ENCODE measurements around the gene FHOD3. TPM values are rescaled to one million over a fixed set of nuclear protein-coding genes. Genes with fewer than 3 reads are reported as not detected.

FHOD3 gene
- total RNA-seq, 1 experiment from 2014 or later = 0.34 TPM

GRCh38 chr18:36766836-36767235, 469.3 kb downstream of the FHOD3 start:
- no peak overlapping the region for H3K4me3 ChIP-seq (ENCODE audit: low read depth, low read length, poor library complexity, severe bottlenecking)
- no TSS peak for BruUV-seq (replicated peaks)
- peaks cover 15% of the 10 kb centered on the region for H3K4me1 ChIP-seq (ENCODE audit: insufficient read depth, low read length, poor library complexity, severe bottlenecking)
- no peak for TF ChIP-seq EZH2 (IDR thresholded peaks at IDR 0.05; ENCODE audit: borderline replicate concordance, low read depth, low read length, poor library complexity, severe bottlenecking)
- TF ChIP-seq, protein P1, sequence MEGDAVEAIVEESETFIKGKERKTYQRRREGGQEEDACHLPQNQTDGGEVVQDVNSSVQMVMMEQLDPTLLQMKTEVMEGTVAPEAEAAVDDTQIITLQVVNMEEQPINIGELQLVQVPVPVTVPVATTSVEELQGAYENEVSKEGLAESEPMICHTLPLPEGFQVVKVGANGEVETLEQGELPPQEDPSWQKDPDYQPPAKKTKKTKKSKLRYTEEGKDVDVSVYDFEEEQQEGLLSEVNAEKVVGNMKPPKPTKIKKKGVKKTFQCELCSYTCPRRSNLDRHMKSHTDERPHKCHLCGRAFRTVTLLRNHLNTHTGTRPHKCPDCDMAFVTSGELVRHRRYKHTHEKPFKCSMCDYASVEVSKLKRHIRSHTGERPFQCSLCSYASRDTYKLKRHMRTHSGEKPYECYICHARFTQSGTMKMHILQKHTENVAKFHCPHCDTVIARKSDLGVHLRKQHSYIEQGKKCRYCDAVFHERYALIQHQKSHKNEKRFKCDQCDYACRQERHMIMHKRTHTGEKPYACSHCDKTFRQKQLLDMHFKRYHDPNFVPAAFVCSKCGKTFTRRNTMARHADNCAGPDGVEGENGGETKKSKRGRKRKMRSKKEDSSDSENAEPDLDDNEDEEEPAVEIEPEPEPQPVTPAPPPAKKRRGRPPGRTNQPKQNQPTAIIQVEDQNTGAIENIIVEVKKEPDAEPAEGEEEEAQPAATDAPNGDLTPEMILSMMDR (conservative IDR thresholded peaks at IDR 0.05; ENCODE audit: low read depth, low read length) = no peak
- H3K36me3 ChIP-seq (ENCODE audit: insufficient read depth, low read length, poor library complexity, severe bottlenecking) = no peaks in the 10 kb centered on the region
- H3K27me3 ChIP-seq (replicated peaks; ENCODE audit: insufficient read depth, low read depth, low read length, poor library complexity) = no peaks in the 10 kb centered on the region
- intact Hi-C loops (cut with micrococcal nuclease; ENCODE audit: unreplicated experiment) = no loop called here
- DNase-seq (ENCODE audit: low spot score) = peak; percentile 19
- no peaks in the 10 kb centered on the region for H3K9me3 ChIP-seq (ENCODE audit: low read depth, low read length, poor library complexity, severe bottlenecking)
- ChIA-PET POLR2A (ENCODE audit: low non-redundant PET) (no interaction called here), CTCF (no interaction called here)
- H3K27ac ChIP-seq (ENCODE audit: low read depth, low read length, poor library complexity, severe bottlenecking) = no peak overlapping the region

DNA sequence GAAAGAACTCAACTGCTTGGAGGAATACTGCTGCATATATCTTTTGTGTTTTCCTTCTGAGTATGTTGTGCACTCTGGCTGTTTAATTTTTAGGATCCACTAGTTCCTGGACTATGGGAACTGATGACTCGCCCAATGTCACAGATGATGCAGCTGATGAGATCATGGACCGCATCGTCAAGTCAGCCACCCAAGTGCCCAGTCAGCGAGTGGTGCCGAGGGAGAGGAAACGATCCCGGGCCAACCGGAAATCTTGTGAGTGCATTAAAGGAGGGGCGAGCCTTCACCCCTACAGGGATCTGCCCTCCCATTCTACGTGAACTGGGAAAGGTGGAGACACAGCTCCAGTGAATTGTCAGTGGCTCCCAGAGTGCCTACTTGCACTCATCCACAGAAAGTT, 471.7 kb downstream of the FHOD3 start:
- TF ChIP-seq, protein P1 (conservative IDR thresholded peaks at IDR 0.05; ENCODE audit: low read depth, low read length) = no peak
- no peak for TF ChIP-seq EZH2 (IDR thresholded peaks at IDR 0.05; ENCODE audit: borderline replicate concordance, low read depth, low read length, poor library complexity, severe bottlenecking)
- Histone ChIP-seq H3K4me1 (ENCODE audit: insufficient read depth, low read length, poor library complexity, severe bottlenecking) (peaks cover 15% of the 10 kb centered on the region), H3K9me3 (ENCODE audit: low read depth, low read length, poor library complexity, severe bottlenecking) (no peaks in the 10 kb centered on the region), H3K36me3 (ENCODE audit: insufficient read depth, low read length, poor library complexity, severe bottlenecking) (no peaks in the 10 kb centered on the region), H3K27ac (ENCODE audit: low read depth, low read length, poor library complexity, severe bottlenecking) (no peak overlapping the region), H3K27me3 (replicated peaks; ENCODE audit: insufficient read depth, low read depth, low read length, poor library complexity) (no peaks in the 10 kb centered on the region), H3K4me3 (ENCODE audit: low read depth, low read length, poor library complexity, severe bottlenecking) (no peak overlapping the region)
- DNase-seq (ENCODE audit: low spot score) = no peak
- ChIA-PET CTCF (no interaction called here), POLR2A (ENCODE audit: low non-redundant PET) (no interaction called here)
- BruUV-seq (replicated peaks) = no TSS peak
- intact Hi-C loops (cut with micrococcal nuclease; ENCODE audit: unreplicated experiment) = no loop called here

DNA sequence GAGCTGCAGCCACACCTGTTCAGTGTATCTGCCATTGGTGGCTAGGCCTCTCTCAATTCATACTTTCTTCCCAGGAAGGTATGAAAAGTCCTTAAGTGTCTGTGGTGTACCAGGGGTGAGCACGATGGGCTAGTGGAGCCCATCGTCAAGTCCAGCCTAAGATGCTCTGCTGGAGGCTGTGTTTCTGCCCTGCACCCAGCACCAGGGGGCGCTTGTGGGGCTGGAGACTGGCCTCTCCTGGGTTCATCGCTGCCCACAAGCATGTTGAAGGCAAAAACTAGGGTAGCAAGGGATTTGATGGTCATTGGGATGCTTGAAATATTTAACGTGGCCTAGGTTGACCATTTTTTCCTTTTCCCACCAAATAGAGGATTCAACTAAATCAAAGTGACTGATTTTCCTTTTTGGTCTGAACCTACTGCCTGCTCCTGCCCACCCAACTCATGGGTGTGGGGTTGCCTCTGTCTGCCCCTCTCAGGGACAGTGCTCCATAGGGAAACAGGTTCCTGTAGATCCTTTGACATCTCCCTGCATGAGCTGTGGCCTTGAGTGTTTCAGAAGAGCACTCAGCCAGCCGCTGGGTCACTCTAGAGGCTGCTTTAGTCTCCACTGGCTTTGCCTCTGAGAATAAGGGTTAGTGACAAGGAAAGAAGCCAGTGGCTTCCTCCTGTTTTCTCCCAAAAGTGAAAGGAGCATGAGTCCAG, 472.2 kb downstream of the FHOD3 start:
- no peaks in the 10 kb centered on the region for H3K27me3 ChIP-seq (replicated peaks; ENCODE audit: insufficient read depth, low read depth, low read length, poor library complexity)
- no peak overlapping the region for H3K27ac ChIP-seq (ENCODE audit: low read depth, low read length, poor library complexity, severe bottlenecking)
- POLR2A ChIA-PET (ENCODE audit: low non-redundant PET) = no interaction called here
- no peaks in the 10 kb centered on the region for H3K36me3 ChIP-seq (ENCODE audit: insufficient read depth, low read length, poor library complexity, severe bottlenecking)
- BruUV-seq (replicated peaks) = no TSS peak
- TF ChIP-seq EZH2 (IDR thresholded peaks at IDR 0.05; ENCODE audit: borderline replicate concordance, low read depth, low read length, poor library complexity, severe bottlenecking) = no peak
- TF ChIP-seq, protein P1 (conservative IDR thresholded peaks at IDR 0.05; ENCODE audit: low read depth, low read length) = peak; percentile 72
- DNase-seq (ENCODE audit: low spot score) = peak; percentile 35
- CTCF ChIA-PET = no interaction called here
- intact Hi-C loops (cut with micrococcal nuclease; ENCODE audit: unreplicated experiment) = no loop called here
- H3K4me3 ChIP-seq (ENCODE audit: low read depth, low read length, poor library complexity, severe bottlenecking) = no peak overlapping the region
- H3K4me1 ChIP-seq (ENCODE audit: insufficient read depth, low read length, poor library complexity, severe bottlenecking) = peaks cover 15% of the 10 kb centered on the region
- H3K9me3 ChIP-seq (ENCODE audit: low read depth, low read length, poor library complexity, severe bottlenecking) = no peaks in the 10 kb centered on the region

Data from A673 (cell line).